MCF 10A (cell line): ENCODE measurements around the gene CYP2S1. TPM values are rescaled to one million over a fixed set of nuclear protein-coding genes. Genes with fewer than 3 reads are reported as not detected.
"Not testable (repeated sequence)": the region's sequence is repeated elsewhere in the genome, so short reads cannot be mapped to it uniquely, and the experiment has no call there.

Experiments
- Bru-seq: library from RNA; stranded (reverse); fragments of 400-500 nt; gene quantifications from one replicate; lab custom pipeline; 2021; lab: Mats Ljungman, UMichigan
- BruChase-seq, 2 experiments: library from RNA; stranded (reverse); fragments of 400-500 nt; gene quantifications; one replicate each; lab custom pipeline; 2021; lab: Mats Ljungman, UMichigan
- BruUV-seq: library from RNA; stranded (reverse); fragments of 400-500 nt; replicated peaks from 2 replicates; lab custom pipeline; 2021; lab: Mats Ljungman, UMichigan
- CTCF ChIA-PET: fragments of 300-600 bp; sonication (Branson Sonifier 250); formaldehyde crosslinking; extraction: SDS; loops from one replicate; lab custom pipeline; 2021; ENCODE audit warnings: antibody characterized with exemption, inconsistent platforms; lab: Yijun Ruan, JAX
- POLR2A ChIA-PET: fragments of 300-600, 350-650 bp; sonication (Branson Sonifier 250); formaldehyde crosslinking; extraction: SDS; loops from one replicate; lab custom pipeline; 2020; ENCODE audit warnings: antibody characterized with exemption, inconsistent platforms; lab: Yijun Ruan, JAX
- DNase-seq: peaks from one replicate; pipeline ENCODE4 v3.0.0-alpha.2; 2018; ENCODE audit not compliant: unreplicated experiment
- H3K27ac Mint-ChIP-seq: one replicate; pipeline ENCODE4 v1.8.0; 2022; ENCODE audit warnings: mild to moderate bottlenecking, low read depth, mixed read lengths; ENCODE audit not compliant: unreplicated experiment
- H3K27me3 Mint-ChIP-seq: one replicate; pipeline ENCODE4 v1.8.0; 2022; ENCODE audit warnings: mixed read lengths; ENCODE audit not compliant: insufficient read depth, unreplicated experiment
- H3K36me3 Mint-ChIP-seq: one replicate; pipeline ENCODE4 v1.8.0; 2022; ENCODE audit warnings: mild to moderate bottlenecking, moderate library complexity, mixed read lengths; ENCODE audit not compliant: insufficient read depth, unreplicated experiment
- H3K4me1 Mint-ChIP-seq: one replicate; pipeline ENCODE4 v1.8.0; 2022; ENCODE audit warnings: mixed read lengths; ENCODE audit not compliant: insufficient read depth, unreplicated experiment
- H3K4me3 Mint-ChIP-seq: one replicate; pipeline ENCODE4 v1.8.0; 2022; ENCODE audit warnings: mild to moderate bottlenecking, moderate library complexity, mixed read lengths; ENCODE audit not compliant: unreplicated experiment
- H3K9me3 Mint-ChIP-seq: one replicate; pipeline ENCODE4 v1.8.0; 2022; ENCODE audit warnings: mixed read lengths; ENCODE audit not compliant: unreplicated experiment
- CTCF ChIP-seq: fragments of 200-600 bp; IDR thresholded peaks from one replicate; pipeline ENCODE4 v1.8.0; 2022; ENCODE audit warnings: antibody characterized with exemption, mild to moderate bottlenecking; ENCODE audit not compliant: unreplicated experiment
- intact Hi-C: fragments of 100-400 bp; cut with micrococcal nuclease; formaldehyde crosslinking; loops from 2 replicates; pipeline ENCODE4 v1.14.1; 2022
- long read RNA-seq: library from polyadenylated mRNA; stranded (forward); transcript quantifications from one replicate; pipeline ENCODE4 v2.0.0, GENCODE V29; 2022
- total RNA-seq: library from RNA; stranded (reverse); gene quantifications from 2 replicates; pipeline ENCODE4 v1.2.3, GENCODE V29; 2022

The CYP2S1 gene
- not detected in 2 replicates for total RNA-seq
- Bru-seq, nascent RNA, result not detected
- not detected for BruChase-seq, experiment 1, labeled RNA remaining after a 6-hour chase
- BruChase-seq, experiment 2, labeled RNA remaining after a 2-hour chase, result not detected
- long read RNA-seq, result 0 reads

- Mint-ChIP-seq H3K4me1 (no peaks in the 10 kb centered on the region), H3K27me3 (peaks cover 36% of the 10 kb centered on the region), H3K27ac (no peak within 1 kb of the TSS), H3K4me3 (no peak within 1 kb of the TSS), H3K36me3 (no peaks in the 10 kb centered on the region), H3K9me3 (no peaks in the 10 kb centered on the region)
- intact Hi-C loops, result no loop called here
- DNase-seq, result no peak
- no peak for TF ChIP-seq CTCF
- CTCF ChIA-PET, result interaction anchor here (0.7 kb wide), 1 partner anchor 531 kb away, joined by 3 read pairs; no protein-coding TSS in a partner anchor
- POLR2A ChIA-PET, result interaction anchor here (0.7 kb wide), 1 partner anchor 384 kb away, joined by 3 read pairs; no protein-coding TSS in a partner anchor
- no TSS peak for BruUV-seq
Measured at GRCh38 chr19:41192574-41193429, at the start of gene CYP2S1. Gene CYP2S1, plus strand, starts transcription at chr19:41193219. Its CDS starts 46 bp downstream, at chr19:41193265.

- CTCF ChIA-PET, result interaction anchor here (0.5 to 4.3 kb wide), 27 partner anchors 11 to 1002 kb away, joined by 3 to 25 read pairs (median 4); no protein-coding TSS in a partner anchor
- no peaks in the 10 kb centered on the region for H3K4me1 Mint-ChIP-seq
- no peak overlapping the region for H3K4me3 Mint-ChIP-seq
- H3K9me3 Mint-ChIP-seq, result no peaks in the 10 kb centered on the region
- TF ChIP-seq CTCF, result peak; percentile 79
- no TSS peak for BruUV-seq
- no peak overlapping the region for H3K27ac Mint-ChIP-seq
- DNase-seq, result peak; percentile 84
- no peaks in the 10 kb centered on the region for H3K36me3 Mint-ChIP-seq
- intact Hi-C loops, result loop anchor here (1.0 to 5.0 kb wide), 4 partner anchors 17 to 481 kb away; no protein-coding TSS in a partner anchor
- peaks cover 36% of the 10 kb centered on the region for H3K27me3 Mint-ChIP-seq
- POLR2A ChIA-PET, result no interaction called here
Measured at GRCh38 chr19:41144403-41144802, 48.6 kb upstream of the CYP2S1 start.

GRCh38 chr19:41149831-41150230, 43.2 kb upstream of the CYP2S1 start:
- no peaks in the 10 kb centered on the region for H3K9me3 Mint-ChIP-seq
- intact Hi-C loops, result no loop called here
- ChIA-PET POLR2A (no interaction called here), CTCF (no interaction called here)
- H3K4me1 Mint-ChIP-seq, result no peaks in the 10 kb centered on the region
- TF ChIP-seq CTCF, result no peak
- DNase-seq, result no peak
- H3K4me3 Mint-ChIP-seq, result no peak overlapping the region
- no peak overlapping the region for H3K27ac Mint-ChIP-seq
- peaks cover 24% of the 10 kb centered on the region for H3K27me3 Mint-ChIP-seq
- no peaks in the 10 kb centered on the region for H3K36me3 Mint-ChIP-seq
- BruUV-seq, result no TSS peak

GRCh38 chr19:41150986-41151385, 42.0 kb upstream of the CYP2S1 start:
- H3K36me3 Mint-ChIP-seq, H3K27ac Mint-ChIP-seq, intact Hi-C loops, H3K9me3 Mint-ChIP-seq, BruUV-seq, H3K4me1 Mint-ChIP-seq, POLR2A ChIA-PET, H3K4me3 Mint-ChIP-seq, DNase-seq: not testable (repeated sequence)
- CTCF ChIA-PET, result interaction anchor here (0.7 kb wide), 1 partner anchor 258 kb away, joined by 3 read pairs; no protein-coding TSS in a partner anchor
- H3K27me3 Mint-ChIP-seq, result peaks cover 19% of the 10 kb centered on the region
